Dermis blood vessel endothelial cell (primary cell): ENCODE data around the gene IL17RC. TPM values are rescaled to one million over a fixed set of nuclear protein-coding genes. Genes with fewer than 3 reads are reported as not detected.

Experiments
- DNase-seq: peaks from one replicate; pipeline ENCODE4 v3.0.0; 2010
- total RNA-seq: library from RNA; depleted of rRNA; stranded (reverse); fragments of >200 nt; gene quantifications from 2 replicates; pipeline ENCODE4 v1.2.3, GENCODE V29; 2014

The IL17RC gene
- total RNA-seq, 1 donor from 2014 or later: 20.4 TPM

GRCh38 chr3:9946112-9947024 lies 29.5 kb downstream of the IL17RC start:
- DNase-seq: peak; percentile 97

GRCh38 chr3:9947025-9947995 lies 30.4 kb downstream of the IL17RC start:
- DNase-seq: peak; percentile 89

GRCh38 chr3:9948586-9948985 lies 31.7 kb downstream of the IL17RC start:
- no peak for DNase-seq

- DNase-seq: no peak
Observed at GRCh38 chr3:9949115-9949514, 32.2 kb downstream of the IL17RC start.

- DNase-seq: no peak
Observed at GRCh38 chr3:9949626-9950025, 32.7 kb downstream of the IL17RC start.

GRCh38 chr3:9951126-9951525 lies 34.2 kb downstream of the IL17RC start:
- no peak for DNase-seq

GRCh38 chr3:9951598-9951961 lies 34.7 kb downstream of the IL17RC start:
- no peak for DNase-seq

- peak; percentile 53 for DNase-seq
Observed at GRCh38 chr3:9951962-9952805, 35.3 kb downstream of the IL17RC start, which contains the start of gene PRRT3. Gene PRRT3, minus strand, starts transcription at chr3:9952408. Its CDS starts 2,293 bp downstream, at chr3:9950115.

GRCh38 chr3:9955067-9955502 lies 38.2 kb downstream of the IL17RC start:
- no peak for DNase-seq

GRCh38 chr3:9955611-9956352 lies 38.9 kb downstream of the IL17RC start:
- no peak for DNase-seq

- peak; percentile 53 for DNase-seq
Observed at GRCh38 chr3:9957214-9957613, 40.3 kb downstream of the IL17RC start.

- DNase-seq: no peak
Observed at GRCh38 chr3:9965200-9965875, 48.4 kb downstream of the IL17RC start.

- no peak for DNase-seq
Observed at GRCh38 chr3:9966841-9967240, 49.9 kb downstream of the IL17RC start.

GRCh38 chr3:9969632-9970019 lies 52.7 kb downstream of the IL17RC start:
- DNase-seq: no peak

GRCh38 chr3:9970020-9970652 lies 53.2 kb downstream of the IL17RC start:
- peak; percentile 54 for DNase-seq

GRCh38 chr3:9976721-9977709 lies 60.1 kb downstream of the IL17RC start:
- peak; percentile 98 for DNase-seq

GRCh38 chr3:9978710-9979305 lies 61.9 kb downstream of the IL17RC start:
- DNase-seq: no peak

- no peak for DNase-seq
Observed at GRCh38 chr3:9980251-9980650, 63.4 kb downstream of the IL17RC start.
